Activated naive CD8-positive, alpha-beta T cell treated with anti-CD3 and anti-CD28 coated beads, Interleukin-2, amount 10 ng/mL, durations not matched to agents 7 days and 5 days (primary cell): Measurements from ENCODE around the gene HUNK. TPM values are rescaled to one million over a fixed set of nuclear protein-coding genes. Genes with fewer than 3 reads are reported as not detected.
"Not testable (repeated sequence)": the region's sequence is repeated elsewhere in the genome, so short reads cannot be mapped to it uniquely, and the experiment has no call there.

Source experiments
- ATAC-seq: fragments of 150-1000 bp; cut with Tn5 transposase; one replicate; pipeline ENCODE4 v1.10.0; 2021; ENCODE audit warnings: low read depth, moderate library complexity
- POLR2A ChIA-PET: fragments of 350-600 bp; sonication (Branson Sonifier 250); formaldehyde crosslinking; loops from one replicate; lab custom pipeline; 2021; ENCODE audit warnings: antibody characterized with exemption; lab: Charles Lee
- DNase-seq: peaks from one replicate; pipeline ENCODE4 v3.0.0; 2021
- H3K27ac Mint-ChIP-seq: one replicate; pipeline ENCODE4 v1.8.0; 2022; ENCODE audit warnings: mild to moderate bottlenecking, mixed read lengths
- H3K27me3 Mint-ChIP-seq: one replicate; pipeline ENCODE4 v1.8.0; 2022; ENCODE audit warnings: mild to moderate bottlenecking, moderate library complexity, mixed read lengths
- H3K36me3 Mint-ChIP-seq: one replicate; pipeline ENCODE4 v1.8.0; 2021; ENCODE audit warnings: mild to moderate bottlenecking, mixed read lengths
- H3K4me1 Mint-ChIP-seq: one replicate; pipeline ENCODE4 v1.8.0; 2021; ENCODE audit warnings: mixed read lengths
- H3K4me3 Mint-ChIP-seq: one replicate; pipeline ENCODE4 v1.8.0; 2022; ENCODE audit warnings: mild to moderate bottlenecking, moderate library complexity, mixed read lengths
- H3K9me3 Mint-ChIP-seq: one replicate; pipeline ENCODE4 v1.8.0; 2021; ENCODE audit warnings: mixed read lengths
- total RNA-seq, 2 experiments: library from RNA; stranded (reverse); gene quantifications; one replicate each; pipeline ENCODE4 v1.2.3, GENCODE V29; 2021

Gene HUNK
- total RNA-seq, 2 experiments from 2014 or later: 0.48 to 0.78 TPM

GRCh38 chr21:31855180-31855579 is 17.6 kb upstream of the HUNK start:
- Mint-ChIP-seq H3K9me3 (no peaks in the 10 kb centered on the region), H3K36me3 (no peaks in the 10 kb centered on the region), H3K4me1 (no peaks in the 10 kb centered on the region), H3K4me3 (no peak overlapping the region), H3K27ac (no peak overlapping the region), H3K27me3 (peaks cover 3% of the 10 kb centered on the region)
- ATAC-seq (no peak), DNase-seq (no peak)
- POLR2A ChIA-PET: no interaction called here

- H3K36me3 Mint-ChIP-seq: no peaks in the 10 kb centered on the region
- no peak for ATAC-seq
- POLR2A ChIA-PET: no interaction called here
Observed at GRCh38 chr21:31857096-31857495, 15.7 kb upstream of the HUNK start.

GRCh38 chr21:31857631-31858030 is 15.2 kb upstream of the HUNK start:
- H3K27me3 Mint-ChIP-seq, H3K27ac Mint-ChIP-seq, H3K36me3 Mint-ChIP-seq, H3K4me3 Mint-ChIP-seq, H3K4me1 Mint-ChIP-seq, POLR2A ChIA-PET, ATAC-seq, DNase-seq, H3K9me3 Mint-ChIP-seq: not testable (repeated sequence)

More at GRCh38 chr21:31857096-31857495, 15.7 kb upstream of the HUNK start:
- H3K9me3 Mint-ChIP-seq: no peaks in the 10 kb centered on the region
- no peaks in the 10 kb centered on the region for H3K4me1 Mint-ChIP-seq
- H3K4me3 Mint-ChIP-seq: no peak overlapping the region
- no peak for DNase-seq
- no peak overlapping the region for H3K27ac Mint-ChIP-seq
- peaks cover 7% of the 10 kb centered on the region for H3K27me3 Mint-ChIP-seq

- Mint-ChIP-seq H3K36me3 (no peaks in the 10 kb centered on the region), H3K4me3 (no peak overlapping the region), H3K4me1 (no peaks in the 10 kb centered on the region), H3K27me3 (peaks cover 7% of the 10 kb centered on the region), H3K27ac (no peak overlapping the region), H3K9me3 (no peaks in the 10 kb centered on the region)
- POLR2A ChIA-PET: no interaction called here
- DNase-seq (no peak), ATAC-seq (no peak)
Observed at GRCh38 chr21:31860851-31861250, 12.0 kb upstream of the HUNK start.

GRCh38 chr21:31862078-31862477 is 10.7 kb upstream of the HUNK start:
- no peaks in the 10 kb centered on the region for H3K9me3 Mint-ChIP-seq
- H3K27ac Mint-ChIP-seq: no peak overlapping the region
- no peaks in the 10 kb centered on the region for H3K4me1 Mint-ChIP-seq
- POLR2A ChIA-PET: no interaction called here
- peaks cover 7% of the 10 kb centered on the region for H3K27me3 Mint-ChIP-seq
- no peaks in the 10 kb centered on the region for H3K36me3 Mint-ChIP-seq
- H3K4me3 Mint-ChIP-seq: no peak overlapping the region
- DNase-seq (no peak), ATAC-seq (no peak)

- Mint-ChIP-seq H3K36me3 (no peaks in the 10 kb centered on the region), H3K4me1 (no peaks in the 10 kb centered on the region), H3K9me3 (no peaks in the 10 kb centered on the region), H3K27ac (no peak overlapping the region), H3K4me3 (no peak overlapping the region), H3K27me3 (peaks cover 13% of the 10 kb centered on the region)
- no peak for DNase-seq
- POLR2A ChIA-PET: no interaction called here
- ATAC-seq: no peak
Observed at GRCh38 chr21:31865429-31865970, 7.3 kb upstream of the HUNK start.

- H3K4me1 Mint-ChIP-seq: no peaks in the 10 kb centered on the region
- no peak overlapping the region for H3K27ac Mint-ChIP-seq
- H3K27me3 Mint-ChIP-seq: peaks cover 19% of the 10 kb centered on the region
- DNase-seq: peak; percentile 81
- H3K4me3 Mint-ChIP-seq: no peak overlapping the region
- H3K36me3 Mint-ChIP-seq: no peaks in the 10 kb centered on the region
- ATAC-seq: peak; percentile 84
- no peaks in the 10 kb centered on the region for H3K9me3 Mint-ChIP-seq
- POLR2A ChIA-PET: no interaction called here
Observed at GRCh38 chr21:31866077-31866511, 6.7 kb upstream of the HUNK start.

GRCh38 chr21:31869750-31870149 is 3.1 kb upstream of the HUNK start:
- POLR2A ChIA-PET: no interaction called here
- Mint-ChIP-seq H3K36me3 (no peaks in the 10 kb centered on the region), H3K27me3 (peaks cover 33% of the 10 kb centered on the region), H3K4me3 (no peak overlapping the region), H3K9me3 (no peaks in the 10 kb centered on the region), H3K27ac (no peak overlapping the region), H3K4me1 (peaks cover 6% of the 10 kb centered on the region)
- ATAC-seq: no peak
- no peak for DNase-seq

GRCh38 chr21:31870472-31871193 is 2.2 kb upstream of the HUNK start:
- Mint-ChIP-seq H3K9me3 (no peaks in the 10 kb centered on the region), H3K4me3 (no peak overlapping the region), H3K36me3 (no peaks in the 10 kb centered on the region), H3K27me3 (peaks cover 40% of the 10 kb centered on the region), H3K4me1 (peaks cover 6% of the 10 kb centered on the region), H3K27ac (no peak overlapping the region)
- no peak for ATAC-seq
- no peak for DNase-seq
- POLR2A ChIA-PET: no interaction called here

- DNase-seq, H3K27ac Mint-ChIP-seq: not testable (repeated sequence)
Observed at GRCh38 chr21:31871371-31871770, 1.4 kb upstream of the HUNK start.

GRCh38 chr21:31872072-31872451 is 758 bp upstream of the HUNK start:
- H3K27me3 Mint-ChIP-seq: peaks cover 48% of the 10 kb centered on the region
- H3K4me3 Mint-ChIP-seq: peak overlapping the region; percentile 80
- H3K36me3 Mint-ChIP-seq: no peaks in the 10 kb centered on the region
- H3K4me1 Mint-ChIP-seq: peaks cover 6% of the 10 kb centered on the region
- H3K27ac Mint-ChIP-seq: no peak overlapping the region
- ATAC-seq: no peak
- no peaks in the 10 kb centered on the region for H3K9me3 Mint-ChIP-seq
- no peak for DNase-seq
- POLR2A ChIA-PET: no interaction called here

More at GRCh38 chr21:31871371-31871770, 1.4 kb upstream of the HUNK start:
- H3K4me1 Mint-ChIP-seq, H3K4me3 Mint-ChIP-seq, H3K9me3 Mint-ChIP-seq, ATAC-seq, H3K36me3 Mint-ChIP-seq, POLR2A ChIA-PET: not testable (repeated sequence)
- H3K27me3 Mint-ChIP-seq: peaks cover 45% of the 10 kb centered on the region

GRCh38 chr21:31873275-31873695 is 465 bp downstream of the HUNK start:
- Mint-ChIP-seq H3K9me3 (no peaks in the 10 kb centered on the region), H3K27ac (no peak overlapping the region), H3K4me1 (peaks cover 6% of the 10 kb centered on the region), H3K36me3 (no peaks in the 10 kb centered on the region), H3K4me3 (no peak overlapping the region), H3K27me3 (peaks cover 48% of the 10 kb centered on the region)
- POLR2A ChIA-PET: interaction anchor here (1.6 kb wide), 1 partner anchor 101 kb away, joined by 4 read pairs; no protein-coding TSS in a partner anchor
- no peak for ATAC-seq
- peak; percentile 61 for DNase-seq

- ATAC-seq (peak; percentile 56), DNase-seq (peak; percentile 78)
- Mint-ChIP-seq H3K9me3 (no peaks in the 10 kb centered on the region), H3K27me3 (peaks cover 48% of the 10 kb centered on the region), H3K4me1 (peaks cover 6% of the 10 kb centered on the region), H3K36me3 (no peaks in the 10 kb centered on the region), H3K27ac (no peak overlapping the region), H3K4me3 (peak overlapping the region; percentile 42)
- POLR2A ChIA-PET: interaction anchor here (1.6 kb wide), 1 partner anchor 101 kb away, joined by 4 read pairs; no protein-coding TSS in a partner anchor
Observed at GRCh38 chr21:31873696-31874599, 1.1 kb downstream of the HUNK start.
